ENCODE data around the gene TTBK2. TPM values are rescaled to one million over a fixed set of nuclear protein-coding genes. Genes with fewer than 3 reads are reported as not detected.

The TTBK2 gene
- total and polyA plus RNA-seq, 3 experiments from 2014 or later, result 9.3 to 11.4 (median 11.1) TPM

DNA sequence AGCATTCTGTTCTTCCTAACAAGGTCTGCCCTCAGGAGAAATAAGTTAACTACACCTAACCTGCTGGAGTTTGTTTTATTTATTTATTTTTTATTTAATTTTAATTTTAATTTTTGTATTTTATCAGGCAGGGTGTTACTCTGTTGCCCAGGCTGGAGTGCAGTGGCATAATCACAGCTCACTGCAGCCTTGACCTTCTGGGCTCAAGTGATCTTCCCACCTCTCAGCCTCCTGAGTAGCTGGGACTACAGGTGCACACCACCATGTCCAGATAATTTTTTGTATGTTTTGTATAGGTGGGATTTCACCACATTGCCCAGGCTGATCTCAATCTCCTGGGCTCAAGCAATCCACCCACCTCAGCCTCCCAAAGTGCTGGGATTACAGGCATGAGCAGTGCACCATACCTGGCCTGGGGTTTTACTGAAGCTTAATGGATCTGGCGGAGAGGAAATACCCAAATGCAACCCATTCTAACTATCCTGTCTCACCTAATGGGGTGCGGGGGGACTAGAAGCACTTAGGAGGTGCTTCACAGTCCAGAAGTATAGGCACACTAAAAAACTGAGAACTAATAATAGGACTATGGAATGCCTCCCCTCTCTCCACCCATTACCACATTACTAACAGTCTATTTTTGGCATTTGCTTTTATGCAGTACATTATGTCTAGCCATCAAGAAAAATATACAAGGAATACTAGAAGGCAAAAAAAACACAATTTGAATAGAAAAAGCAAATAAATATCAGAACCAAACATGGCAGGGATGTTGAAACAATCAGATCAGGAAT, 61.4 kb downstream of the TTBK2 start:
- Histone ChIP-seq H3K9me3 (ENCODE audit: low read length) (no peaks in the 10 kb centered on the region), H3K4me3 (ENCODE audit: low read length) (no peak overlapping the region), H3K4me1 (ENCODE audit: insufficient read depth, low read length) (no peaks in the 10 kb centered on the region), H3K36me3 (ENCODE audit: insufficient read depth, low read length) (no peaks in the 10 kb centered on the region), H3K27me3 (ENCODE audit: insufficient read depth, low read length, poor library complexity, severe bottlenecking) (no peaks in the 10 kb centered on the region), H3K27ac (ENCODE audit: low read depth, low read length) (no peak overlapping the region)
- peaks cover 27 to 47% (median 29%) of the 10 kb centered on the region in 3 donors for H3K36me3 Mint-ChIP-seq
- H3K27me3 Mint-ChIP-seq, result no peaks in the 10 kb centered on the region
- H3K9me3 Mint-ChIP-seq, result no peaks in the 10 kb centered on the region
- H3K27ac Mint-ChIP-seq, result no peak overlapping the region
- ChIA-PET CTCF (no interaction called here), POLR2A (no interaction called here)
- DNase-seq, result no peak
- no peak overlapping the region for H3K4me3 Mint-ChIP-seq
- H3K4me1 Mint-ChIP-seq, result peaks cover 4 to 12% (median 6%) of the 10 kb centered on the region in 3 donors

DNA sequence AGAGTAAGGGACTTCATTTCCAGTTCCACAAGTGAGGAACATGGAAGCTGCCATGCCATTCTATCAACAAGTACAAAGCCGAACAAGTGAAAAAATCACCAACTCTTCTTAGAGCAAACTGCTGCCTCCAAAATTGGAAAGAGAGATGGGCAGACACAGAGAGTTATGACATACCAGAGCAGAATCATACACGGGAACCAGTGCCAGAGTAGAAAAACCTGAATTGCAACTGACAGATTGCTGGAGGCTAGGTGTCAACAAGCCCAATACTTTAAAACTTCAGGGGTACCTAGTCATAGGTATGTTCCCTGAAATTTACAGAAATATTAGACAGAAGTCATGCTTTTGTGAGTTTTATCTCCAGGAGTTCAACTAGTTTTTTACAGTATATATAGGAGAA, 62.0 kb downstream of the TTBK2 start:
- no peak overlapping the region for H3K27ac Mint-ChIP-seq
- H3K36me3 Mint-ChIP-seq, result peaks cover 27 to 43% (median 29%) of the 10 kb centered on the region in 3 donors
- Histone ChIP-seq H3K27ac (ENCODE audit: low read depth, low read length) (no peak overlapping the region), H3K36me3 (ENCODE audit: insufficient read depth, low read length) (no peaks in the 10 kb centered on the region), H3K27me3 (ENCODE audit: insufficient read depth, low read length, poor library complexity, severe bottlenecking) (no peaks in the 10 kb centered on the region), H3K9me3 (ENCODE audit: low read length) (no peaks in the 10 kb centered on the region), H3K4me3 (ENCODE audit: low read length) (no peak overlapping the region), H3K4me1 (ENCODE audit: insufficient read depth, low read length) (no peaks in the 10 kb centered on the region)
- no peak overlapping the region for H3K4me3 Mint-ChIP-seq
- no peak for DNase-seq
- H3K27me3 Mint-ChIP-seq, result no peaks in the 10 kb centered on the region
- H3K9me3 Mint-ChIP-seq, result no peaks in the 10 kb centered on the region
- ChIA-PET POLR2A (no interaction called here), CTCF (no interaction called here)
- peaks cover 4 to 12% (median 6%) of the 10 kb centered on the region in 3 donors for H3K4me1 Mint-ChIP-seq

- DNase-seq, result no peak
- Mint-ChIP-seq H3K36me3 (peaks cover 8 to 40% (median 15%) of the 10 kb centered on the region in 3 donors), H3K4me3 (no peak overlapping the region), H3K27me3 (no peaks in the 10 kb centered on the region), H3K9me3 (no peaks in the 10 kb centered on the region), H3K4me1 (peaks cover 0 to 2% (median 0%) of the 10 kb centered on the region in 3 donors), H3K27ac (no peak overlapping the region)
- CTCF ChIA-PET, result no interaction called here
- H3K36me3 ChIP-seq (ENCODE audit: insufficient read depth, low read length), result no peaks in the 10 kb centered on the region
- no peaks in the 10 kb centered on the region for H3K9me3 ChIP-seq (ENCODE audit: low read length)
- no peaks in the 10 kb centered on the region for H3K27me3 ChIP-seq (ENCODE audit: insufficient read depth, low read length, poor library complexity, severe bottlenecking)
- H3K4me1 ChIP-seq (ENCODE audit: insufficient read depth, low read length), result no peaks in the 10 kb centered on the region
- POLR2A ChIA-PET, result no interaction called here
- no peak overlapping the region for H3K4me3 ChIP-seq (ENCODE audit: low read length)
- H3K27ac ChIP-seq (ENCODE audit: low read depth, low read length), result no peak overlapping the region
Observed at GRCh38 chr15:42854576-42854975, 66.0 kb downstream of the TTBK2 start.

DNA sequence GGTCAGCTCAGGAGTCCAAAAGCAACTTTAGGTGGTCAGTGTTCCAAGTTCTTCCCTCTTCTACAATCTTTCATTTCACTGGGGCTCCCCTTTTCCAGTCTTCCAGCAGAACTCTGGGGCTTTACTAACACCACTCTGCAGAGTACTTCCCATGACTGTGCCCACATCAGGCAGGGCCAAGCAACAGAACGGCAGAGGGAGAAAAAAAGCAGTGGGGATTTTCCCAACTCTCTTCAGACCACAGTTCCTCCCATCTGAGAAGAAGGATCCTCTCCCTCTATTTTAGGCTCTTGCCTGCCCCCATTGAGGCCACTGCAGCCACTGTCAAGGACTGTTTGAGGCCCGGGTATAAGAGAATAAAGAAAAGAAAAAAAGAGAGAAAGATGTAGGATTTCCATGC, 70.7 kb downstream of the TTBK2 start:
- DNase-seq, result no peak
- H3K4me3 Mint-ChIP-seq, result no peak overlapping the region
- Histone ChIP-seq H3K4me3 (ENCODE audit: low read length) (no peak overlapping the region), H3K4me1 (ENCODE audit: insufficient read depth, low read length) (no peaks in the 10 kb centered on the region), H3K36me3 (ENCODE audit: insufficient read depth, low read length) (no peaks in the 10 kb centered on the region), H3K9me3 (ENCODE audit: low read length) (no peaks in the 10 kb centered on the region), H3K27ac (ENCODE audit: low read depth, low read length) (no peak overlapping the region), H3K27me3 (ENCODE audit: insufficient read depth, low read length, poor library complexity, severe bottlenecking) (no peaks in the 10 kb centered on the region)
- no peaks in the 10 kb centered on the region for H3K9me3 Mint-ChIP-seq
- H3K27me3 Mint-ChIP-seq, result no peaks in the 10 kb centered on the region
- H3K36me3 Mint-ChIP-seq, result peaks cover 0 to 24% (median 5%) of the 10 kb centered on the region in 3 donors
- H3K4me1 Mint-ChIP-seq, result no peaks in the 10 kb centered on the region
- H3K27ac Mint-ChIP-seq, result no peak overlapping the region
- POLR2A ChIA-PET, result no interaction called here
- CTCF ChIA-PET, result no interaction called here

- Mint-ChIP-seq H3K4me3 (no peak overlapping the region), H3K27me3 (no peaks in the 10 kb centered on the region), H3K9me3 (no peaks in the 10 kb centered on the region), H3K36me3 (peaks cover 0 to 27% (median 4%) of the 10 kb centered on the region in 3 donors), H3K4me1 (no peaks in the 10 kb centered on the region), H3K27ac (peak overlapping the region in 1 of 8 donors; percentile 13)
- no peak overlapping the region for H3K27ac ChIP-seq (ENCODE audit: low read depth, low read length)
- H3K36me3 ChIP-seq (ENCODE audit: insufficient read depth, low read length), result no peaks in the 10 kb centered on the region
- H3K9me3 ChIP-seq (ENCODE audit: low read length), result no peaks in the 10 kb centered on the region
- POLR2A ChIA-PET, result no interaction called here
- CTCF ChIA-PET, result no interaction called here
- no peak overlapping the region for H3K4me3 ChIP-seq (ENCODE audit: low read length)
- no peaks in the 10 kb centered on the region for H3K4me1 ChIP-seq (ENCODE audit: insufficient read depth, low read length)
- no peaks in the 10 kb centered on the region for H3K27me3 ChIP-seq (ENCODE audit: insufficient read depth, low read length, poor library complexity, severe bottlenecking)
- DNase-seq, result no peak
Observed at GRCh38 chr15:42848846-42849245, 71.7 kb downstream of the TTBK2 start.

DNA sequence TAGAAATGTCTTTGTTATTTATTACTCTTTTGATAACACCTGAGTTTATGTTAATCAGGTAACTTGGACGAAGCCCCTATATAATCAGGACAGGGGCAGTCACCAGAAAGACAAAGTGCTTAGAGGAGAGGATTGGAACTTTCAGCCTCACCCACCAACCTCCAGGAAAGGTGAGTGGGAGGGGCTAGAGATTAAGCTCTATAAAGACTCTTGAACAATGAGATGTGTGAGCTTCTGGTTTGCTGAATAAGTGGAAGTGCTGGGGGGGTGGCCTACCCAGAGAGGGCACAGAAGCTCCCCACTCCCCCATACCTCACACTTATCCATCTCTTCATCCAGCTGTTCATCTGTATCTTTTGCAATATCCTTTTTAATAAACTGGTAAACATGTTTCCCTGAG, 73.9 kb downstream of the TTBK2 start:
- no peaks in the 10 kb centered on the region for H3K27me3 ChIP-seq (ENCODE audit: insufficient read depth, low read length, poor library complexity, severe bottlenecking)
- H3K27me3 Mint-ChIP-seq, result no peaks in the 10 kb centered on the region
- ChIA-PET POLR2A (no interaction called here), CTCF (no interaction called here)
- H3K4me3 Mint-ChIP-seq, result no peak overlapping the region
- DNase-seq, result no peak
- H3K27ac ChIP-seq (ENCODE audit: low read depth, low read length), result no peak overlapping the region
- H3K9me3 Mint-ChIP-seq, result no peaks in the 10 kb centered on the region
- no peaks in the 10 kb centered on the region for H3K4me1 ChIP-seq (ENCODE audit: insufficient read depth, low read length)
- H3K4me1 Mint-ChIP-seq, result no peaks in the 10 kb centered on the region
- H3K36me3 ChIP-seq (ENCODE audit: insufficient read depth, low read length), result no peaks in the 10 kb centered on the region
- peaks cover 0 to 17% (median 2%) of the 10 kb centered on the region in 3 donors for H3K36me3 Mint-ChIP-seq
- no peak overlapping the region for H3K27ac Mint-ChIP-seq
- H3K9me3 ChIP-seq (ENCODE audit: low read length), result no peaks in the 10 kb centered on the region
- H3K4me3 ChIP-seq (ENCODE audit: low read length), result no peak overlapping the region

DNA sequence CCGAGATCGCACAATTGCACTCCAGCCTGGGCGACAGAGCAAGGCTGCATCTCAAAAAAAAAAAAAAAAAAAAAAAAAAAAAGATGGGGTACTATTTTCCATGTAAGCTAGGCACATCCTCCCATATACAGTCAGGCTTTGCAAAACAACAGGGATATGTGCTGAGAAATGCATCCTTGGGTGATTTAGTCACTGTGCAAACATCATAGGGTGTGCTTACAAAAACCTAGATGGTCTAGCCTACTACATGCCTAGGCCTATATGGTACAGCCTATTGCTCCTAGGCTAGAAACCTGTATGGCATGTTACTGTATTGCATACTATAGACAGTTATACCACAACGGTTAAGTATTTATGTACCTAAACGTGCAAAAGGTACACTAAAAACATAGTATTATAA, 75.0 kb downstream of the TTBK2 start:
- DNase-seq, result no peak
- H3K4me3 ChIP-seq (ENCODE audit: low read length), result no peak overlapping the region
- Mint-ChIP-seq H3K36me3 (peaks cover 0 to 18% (median 0%) of the 10 kb centered on the region in 3 donors), H3K27ac (no peak overlapping the region), H3K9me3 (no peaks in the 10 kb centered on the region), H3K4me3 (no peak overlapping the region), H3K27me3 (no peaks in the 10 kb centered on the region), H3K4me1 (no peaks in the 10 kb centered on the region)
- no peaks in the 10 kb centered on the region for H3K4me1 ChIP-seq (ENCODE audit: insufficient read depth, low read length)
- no peaks in the 10 kb centered on the region for H3K27me3 ChIP-seq (ENCODE audit: insufficient read depth, low read length, poor library complexity, severe bottlenecking)
- H3K36me3 ChIP-seq (ENCODE audit: insufficient read depth, low read length), result no peaks in the 10 kb centered on the region
- POLR2A ChIA-PET, result no interaction called here
- CTCF ChIA-PET, result no interaction called here
- H3K9me3 ChIP-seq (ENCODE audit: low read length), result no peaks in the 10 kb centered on the region
- no peak overlapping the region for H3K27ac ChIP-seq (ENCODE audit: low read depth, low read length)

- no peak for DNase-seq
- no peaks in the 10 kb centered on the region for H3K36me3 ChIP-seq (ENCODE audit: insufficient read depth, low read length)
- ChIA-PET CTCF (no interaction called here), POLR2A (no interaction called here)
- no peak overlapping the region for H3K4me3 ChIP-seq (ENCODE audit: low read length)
- Mint-ChIP-seq H3K27ac (no peak overlapping the region), H3K36me3 (peaks cover 8 to 24% (median 9%) of the 10 kb centered on the region in 3 donors), H3K27me3 (no peaks in the 10 kb centered on the region), H3K4me1 (no peaks in the 10 kb centered on the region), H3K9me3 (no peaks in the 10 kb centered on the region), H3K4me3 (no peak overlapping the region)
- H3K27me3 ChIP-seq (ENCODE audit: insufficient read depth, low read length, poor library complexity, severe bottlenecking), result no peaks in the 10 kb centered on the region
- no peaks in the 10 kb centered on the region for H3K9me3 ChIP-seq (ENCODE audit: low read length)
- H3K27ac ChIP-seq (ENCODE audit: low read depth, low read length), result no peak overlapping the region
- no peaks in the 10 kb centered on the region for H3K4me1 ChIP-seq (ENCODE audit: insufficient read depth, low read length)
Observed at GRCh38 chr15:42843699-42844098, 76.9 kb downstream of the TTBK2 start.
